Stimulated activated CD4-positive, alpha-beta T cell treated with anti-CD3 and anti-CD28 coated beads, Interleukin-2, amount 100 ng/mL, for 4 hours (primary cell): ENCODE data around the gene MRPS27.

Source experiments
- DNase-seq: peaks from one replicate; pipeline ENCODE4 v3.0.0-alpha.2; 2020; ENCODE audit warnings: low read depth

Gene MRPS27

DNA sequence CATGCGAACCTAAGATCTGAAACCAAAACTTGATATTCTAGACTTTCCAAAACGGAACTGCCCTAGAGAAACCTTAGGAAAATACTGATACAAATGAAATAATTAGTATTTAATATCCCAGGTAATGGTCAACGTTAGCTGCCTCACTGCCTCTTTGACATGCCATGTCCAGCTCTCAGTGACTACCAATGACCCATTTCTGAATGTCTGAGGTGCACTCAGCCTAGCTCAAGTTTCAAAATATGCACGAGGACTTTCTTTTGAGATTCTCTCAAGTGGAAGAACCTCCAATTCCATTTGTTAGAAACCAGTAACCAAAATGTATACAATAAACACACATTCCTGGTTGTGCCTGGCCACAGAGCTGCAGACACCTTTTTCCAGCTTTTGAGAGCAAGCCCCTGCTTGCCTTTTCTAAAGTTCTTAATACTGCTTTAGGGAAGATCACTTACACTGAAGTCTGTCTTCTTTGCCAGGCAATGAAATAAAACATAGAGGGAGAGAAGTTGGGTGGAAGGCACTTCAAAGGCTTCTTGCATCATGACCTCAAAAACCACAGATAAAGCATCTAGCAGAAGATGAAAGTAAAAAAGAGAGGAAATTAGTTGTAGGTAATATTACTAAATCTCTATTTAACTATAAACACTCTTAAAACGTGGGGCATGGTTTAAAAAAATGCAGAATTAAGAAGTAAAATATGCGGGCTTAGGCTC lies 87.9 kb downstream of the MRPS27 start:
- no peak for DNase-seq

DNA sequence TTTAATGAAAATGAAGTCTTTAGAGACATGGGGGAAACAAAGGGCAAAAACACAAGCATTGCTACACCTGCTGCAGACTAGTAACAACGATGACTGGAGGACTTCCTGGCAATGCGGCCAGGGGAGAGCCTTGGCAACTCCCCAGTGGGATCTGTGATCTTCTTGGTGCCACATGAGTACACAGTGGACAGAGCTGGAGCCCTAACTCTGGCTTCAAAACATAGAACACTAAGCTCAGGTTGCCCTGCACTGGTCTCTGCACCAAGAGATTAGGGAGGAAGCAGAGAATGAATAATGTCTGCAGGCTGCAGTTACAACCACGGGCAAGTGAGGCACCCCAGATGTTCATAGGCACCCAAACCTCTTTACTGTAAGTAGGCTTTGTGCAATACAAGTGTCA lies 91.1 kb downstream of the MRPS27 start:
- DNase-seq, result no peak

GRCh38 chr5:72226950-72227349 lies 93.1 kb downstream of the MRPS27 start:
- DNase-seq, result no peak

DNA sequence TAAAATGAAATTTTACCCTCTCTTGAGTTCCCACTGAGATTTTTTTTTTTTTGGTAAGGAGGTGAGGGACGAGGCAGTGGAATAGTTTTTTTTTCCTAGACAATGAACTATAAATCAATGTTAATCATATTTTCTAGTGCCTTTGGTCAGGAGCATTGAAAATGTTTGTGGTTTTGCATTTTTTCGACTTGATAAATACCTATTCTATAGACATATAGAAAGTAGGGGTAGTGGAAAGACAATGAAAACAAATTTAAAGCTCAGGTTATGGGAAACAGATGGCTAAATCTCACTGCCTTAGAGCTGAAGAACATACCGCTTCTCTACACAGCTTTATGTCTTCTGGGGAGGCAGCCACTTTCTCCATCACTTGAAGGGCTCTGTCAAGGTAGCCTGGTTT lies 94.3 kb downstream of the MRPS27 start:
- no peak for DNase-seq

GRCh38 chr5:72224946-72225463 lies 95.0 kb downstream of the MRPS27 start:
- no peak for DNase-seq

DNA sequence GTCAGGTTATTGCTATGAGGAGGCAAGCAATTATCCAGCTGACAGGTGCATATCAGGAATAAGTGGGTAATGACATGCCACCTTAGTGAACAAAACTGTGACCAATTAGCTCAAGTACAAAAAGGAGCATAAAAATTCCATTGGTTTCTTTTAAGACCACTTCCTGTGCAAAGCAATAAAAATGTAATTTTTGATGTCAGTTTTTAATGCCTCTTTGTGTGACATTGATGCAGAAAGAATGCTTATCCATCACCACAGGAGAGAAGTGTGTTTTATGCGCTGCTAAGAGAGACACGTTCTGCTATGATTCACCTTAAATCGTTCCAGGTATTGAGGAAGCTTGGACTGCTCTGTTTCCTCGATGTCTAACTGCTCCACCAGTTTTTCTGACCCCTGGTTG lies 96.7 kb downstream of the MRPS27 start:
- DNase-seq, result no peak

DNA sequence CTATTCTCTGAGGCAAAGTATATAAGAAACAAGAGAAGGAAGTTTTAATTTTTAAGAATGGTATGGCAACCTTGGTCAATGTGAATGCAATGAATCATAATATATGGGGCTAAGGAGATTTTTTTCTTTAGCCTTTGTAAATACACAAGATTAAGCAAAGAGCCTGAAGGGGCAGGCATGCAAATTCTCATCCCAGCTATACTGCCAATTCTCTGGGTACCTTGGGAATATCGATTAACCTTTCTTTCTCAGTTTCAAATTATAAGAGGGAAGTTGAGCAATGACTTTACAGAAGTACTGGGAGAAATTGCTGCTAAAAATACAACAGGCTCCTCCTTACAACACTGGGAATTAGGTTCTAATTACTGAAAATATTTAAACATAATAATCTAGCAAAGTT lies 97.5 kb downstream of the MRPS27 start:
- no peak for DNase-seq

GRCh38 chr5:72221541-72221940 lies 98.5 kb downstream of the MRPS27 start:
- DNase-seq, result no peak

GRCh38 chr5:72221099-72221498 lies 98.9 kb downstream of the MRPS27 start:
- no peak for DNase-seq

DNA sequence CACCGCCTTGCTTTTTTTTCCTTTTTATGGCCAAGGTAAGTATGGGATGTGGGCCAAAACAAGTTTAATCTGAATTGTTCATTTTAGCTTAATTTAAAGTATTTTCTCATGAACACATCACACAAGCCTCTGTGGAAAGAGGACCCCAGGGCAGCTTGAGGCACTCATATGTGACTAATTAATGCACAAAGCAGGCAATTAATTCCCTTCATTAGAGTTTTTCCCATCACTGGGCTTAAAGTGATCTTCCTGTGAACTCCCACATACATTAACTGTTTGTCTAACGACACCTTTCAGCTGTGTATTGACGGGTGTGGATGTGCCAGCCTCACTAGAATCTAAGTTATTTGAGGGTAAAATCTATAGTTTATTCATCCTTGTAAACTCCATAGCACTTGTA lies 103.3 kb downstream of the MRPS27 start:
- no peak for DNase-seq

- DNase-seq, result no peak
These were observed 105.9 kb downstream of the MRPS27 start for GRCh38 chr5:72214168-72214567.

DNA sequence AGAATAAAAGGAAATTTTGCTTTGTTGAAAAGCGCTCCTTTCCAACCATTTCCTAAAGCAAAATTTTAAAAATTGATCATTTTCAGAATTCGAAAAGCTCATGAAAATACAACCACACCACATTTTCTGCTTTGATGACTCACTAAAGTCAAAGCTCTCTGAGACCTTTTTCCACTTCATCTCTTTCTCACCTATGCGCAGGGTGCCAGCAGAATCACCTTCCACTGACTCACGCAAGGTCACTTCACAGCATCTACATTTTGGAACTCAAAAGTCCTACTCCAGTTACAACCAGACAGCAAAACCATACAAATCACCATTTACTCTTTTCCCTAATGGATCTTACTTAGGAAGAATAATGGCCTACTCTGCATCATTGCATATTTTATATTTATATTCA lies 106.6 kb downstream of the MRPS27 start:
- no peak for DNase-seq

GRCh38 chr5:72212171-72212570 lies 107.9 kb downstream of the MRPS27 start:
- no peak for DNase-seq

GRCh38 chr5:72210888-72211678 lies 109.0 kb downstream of the MRPS27 start:
- no peak for DNase-seq

DNA sequence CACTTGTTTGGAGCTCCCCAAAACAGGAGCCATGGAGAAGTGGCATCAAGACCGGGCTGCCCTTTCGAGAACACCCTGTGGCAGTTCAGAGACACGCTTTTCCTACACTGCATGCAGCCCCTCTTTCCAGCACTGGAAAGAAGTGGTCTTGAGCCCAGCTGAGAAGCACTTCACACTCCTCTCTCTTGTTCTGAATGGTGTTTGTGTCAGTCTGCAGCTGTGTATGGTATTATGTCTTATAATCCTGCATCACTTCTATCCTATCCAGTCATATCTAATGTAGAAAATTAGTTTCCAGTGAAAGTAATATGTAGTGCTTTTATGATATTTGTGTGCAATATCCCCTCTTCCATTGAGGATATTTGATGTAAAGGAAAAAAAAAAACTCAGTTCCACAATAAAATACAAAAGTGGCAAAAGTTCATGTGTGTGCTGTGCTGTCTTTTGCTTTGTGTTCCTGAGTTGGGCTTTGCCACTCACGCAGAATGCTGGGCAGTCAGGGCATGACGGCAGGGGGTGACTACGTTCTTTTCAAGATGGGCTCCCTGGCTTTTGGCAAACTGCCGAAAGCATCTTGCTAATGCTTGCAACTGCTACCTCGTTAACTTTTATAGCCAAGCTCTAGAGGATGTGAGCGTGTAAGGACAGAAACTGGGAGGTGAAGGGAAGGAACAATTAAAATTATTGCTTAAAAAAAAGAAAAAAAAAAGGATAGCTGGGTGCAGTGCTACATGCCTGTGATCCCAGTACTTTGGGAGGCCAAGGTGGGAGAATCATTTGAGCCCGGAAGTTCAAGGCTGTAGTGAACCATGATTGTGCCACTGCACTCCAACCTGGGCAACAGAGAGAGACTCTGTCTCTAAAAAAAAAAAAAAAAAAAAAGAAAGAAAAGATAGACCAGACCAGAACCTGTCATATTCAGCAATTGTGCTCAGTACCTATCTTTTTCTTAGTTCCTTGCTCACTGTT lies 110.6 kb downstream of the MRPS27 start:
- no peak for DNase-seq

GRCh38 chr5:72208324-72208926 lies 111.6 kb downstream of the MRPS27 start:
- DNase-seq, result no peak

DNA sequence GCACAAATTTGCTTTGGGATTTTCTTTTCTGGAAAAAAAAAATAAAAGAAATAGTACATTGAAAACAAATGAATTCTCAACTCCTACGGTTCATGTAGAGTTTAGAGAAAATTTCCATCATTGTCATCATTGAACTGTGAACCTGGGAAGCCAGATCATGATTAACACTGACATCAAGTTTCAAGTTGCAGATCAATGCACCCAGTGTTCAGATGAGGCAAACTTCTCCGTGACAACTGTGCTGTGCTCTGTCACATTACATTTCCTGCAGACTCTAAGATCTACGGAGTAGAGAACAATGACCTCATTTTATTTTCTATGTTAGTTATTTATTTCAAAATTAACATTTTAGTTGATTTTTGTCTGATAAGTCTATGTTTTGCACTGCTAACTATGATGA lies 113.0 kb downstream of the MRPS27 start:
- no peak for DNase-seq

- DNase-seq, result no peak
These were observed 113.9 kb downstream of the MRPS27 start for GRCh38 chr5:72206160-72206559.

DNA sequence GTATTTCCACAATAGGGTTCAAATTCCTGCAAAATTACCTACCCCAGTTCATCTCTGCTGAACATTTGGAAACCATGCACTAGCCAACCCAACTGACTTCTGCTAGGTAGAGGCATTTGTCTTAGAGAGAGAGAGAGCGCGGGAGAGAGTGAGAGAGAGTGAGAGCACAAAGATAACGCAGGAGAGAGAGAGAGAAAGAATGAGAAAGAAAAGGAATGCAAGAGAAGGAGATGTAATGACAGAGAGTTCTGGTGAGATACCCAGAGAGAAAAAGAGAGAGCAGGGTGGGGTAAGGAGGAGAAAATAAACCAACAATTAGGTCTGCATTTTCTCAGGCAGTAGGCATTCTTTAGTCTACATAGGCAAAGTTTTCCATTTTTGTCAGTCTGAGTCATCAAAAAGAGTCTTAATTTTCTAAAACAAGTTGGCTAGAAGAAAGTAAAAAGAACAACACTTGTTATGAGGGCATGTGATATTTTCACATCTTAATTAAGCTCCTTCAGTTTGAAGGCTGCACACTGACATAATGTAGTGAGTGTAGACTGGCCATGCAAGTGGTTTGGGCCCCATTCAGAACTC lies 114.5 kb downstream of the MRPS27 start:
- no peak for DNase-seq

DNA sequence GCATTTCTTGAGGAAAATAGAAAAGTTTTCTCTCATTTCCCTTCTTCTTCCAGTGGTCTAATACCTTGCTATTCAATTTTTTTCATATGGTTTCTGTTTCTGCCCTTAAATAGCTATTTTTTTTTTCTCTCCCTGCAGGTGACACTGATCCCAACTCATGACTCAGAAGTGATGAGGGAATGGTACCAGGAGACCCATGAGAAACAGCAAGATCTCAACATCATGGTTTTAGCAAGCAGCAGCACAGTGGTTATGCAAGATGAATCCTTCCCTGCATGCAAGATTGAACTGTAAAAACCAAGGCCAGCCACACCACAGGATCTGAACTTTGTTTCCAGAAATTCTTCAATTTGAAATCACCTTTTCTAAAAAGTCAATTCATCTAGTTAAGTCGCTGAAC lies 115.1 kb downstream of the MRPS27 start:
- no peak for DNase-seq

GRCh38 chr5:72203251-72203845 lies 116.7 kb downstream of the MRPS27 start:
- DNase-seq, result no peak
